Epithelial cell of proximal tubule (primary cell): ENCODE measurements around the gene IGF2BP1. TPM values are rescaled to one million over a fixed set of nuclear protein-coding genes. Genes with fewer than 3 reads are reported as not detected.
"Not testable (repeated sequence)": the region's sequence is repeated elsewhere in the genome, so short reads cannot be mapped to it uniquely, and the experiment has no call there.

ENCODE experiments used
- DNase-seq: peaks from one replicate; pipeline ENCODE4 v3.0.0-alpha.2; 2011; ENCODE audit warnings: low read depth
- H3K4me3 ChIP-seq: 2 replicates; pipeline ENCODE4 v1.5.1; 2011; ENCODE audit warnings: low read depth, mild to moderate bottlenecking, low read length
- total RNA-seq: library from RNA; depleted of rRNA; stranded (reverse); fragments of >200 nt; gene quantifications from 2 replicates; pipeline ENCODE4 v1.2.3, GENCODE V29; 2015
- TF ChIP-seq, protein P1 (sequence below): conservative IDR thresholded peaks from 2 replicates; pipeline ENCODE4 v1.5.1; 2012; ENCODE audit warnings: low read depth, mild to moderate bottlenecking, low read length

Gene IGF2BP1
- total RNA-seq, 1 donor from 2014 or later: 9.0 TPM

DNA sequence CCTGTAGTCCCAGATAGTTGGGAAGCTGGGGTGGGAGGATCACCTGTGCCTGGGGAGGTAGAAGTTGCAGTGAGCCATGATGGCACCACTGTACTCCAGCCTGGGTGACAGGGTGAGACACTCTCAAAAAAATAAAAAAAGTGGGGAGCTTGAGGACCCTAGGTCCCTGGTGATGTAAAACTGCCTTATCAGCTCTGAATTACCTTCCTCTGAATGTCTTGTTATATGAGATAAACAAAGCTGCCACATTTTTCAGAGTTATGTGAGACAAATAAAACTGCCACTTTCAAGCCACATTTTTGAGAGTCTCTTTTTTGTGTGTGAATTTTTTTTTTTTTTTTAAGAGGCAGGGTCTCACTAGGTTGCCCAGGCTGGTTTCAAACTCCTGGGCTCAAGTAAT is 103.4 kb downstream of the IGF2BP1 start:
- TF ChIP-seq, protein P1, sequence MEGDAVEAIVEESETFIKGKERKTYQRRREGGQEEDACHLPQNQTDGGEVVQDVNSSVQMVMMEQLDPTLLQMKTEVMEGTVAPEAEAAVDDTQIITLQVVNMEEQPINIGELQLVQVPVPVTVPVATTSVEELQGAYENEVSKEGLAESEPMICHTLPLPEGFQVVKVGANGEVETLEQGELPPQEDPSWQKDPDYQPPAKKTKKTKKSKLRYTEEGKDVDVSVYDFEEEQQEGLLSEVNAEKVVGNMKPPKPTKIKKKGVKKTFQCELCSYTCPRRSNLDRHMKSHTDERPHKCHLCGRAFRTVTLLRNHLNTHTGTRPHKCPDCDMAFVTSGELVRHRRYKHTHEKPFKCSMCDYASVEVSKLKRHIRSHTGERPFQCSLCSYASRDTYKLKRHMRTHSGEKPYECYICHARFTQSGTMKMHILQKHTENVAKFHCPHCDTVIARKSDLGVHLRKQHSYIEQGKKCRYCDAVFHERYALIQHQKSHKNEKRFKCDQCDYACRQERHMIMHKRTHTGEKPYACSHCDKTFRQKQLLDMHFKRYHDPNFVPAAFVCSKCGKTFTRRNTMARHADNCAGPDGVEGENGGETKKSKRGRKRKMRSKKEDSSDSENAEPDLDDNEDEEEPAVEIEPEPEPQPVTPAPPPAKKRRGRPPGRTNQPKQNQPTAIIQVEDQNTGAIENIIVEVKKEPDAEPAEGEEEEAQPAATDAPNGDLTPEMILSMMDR: no peak
- DNase-seq: no peak

DNA sequence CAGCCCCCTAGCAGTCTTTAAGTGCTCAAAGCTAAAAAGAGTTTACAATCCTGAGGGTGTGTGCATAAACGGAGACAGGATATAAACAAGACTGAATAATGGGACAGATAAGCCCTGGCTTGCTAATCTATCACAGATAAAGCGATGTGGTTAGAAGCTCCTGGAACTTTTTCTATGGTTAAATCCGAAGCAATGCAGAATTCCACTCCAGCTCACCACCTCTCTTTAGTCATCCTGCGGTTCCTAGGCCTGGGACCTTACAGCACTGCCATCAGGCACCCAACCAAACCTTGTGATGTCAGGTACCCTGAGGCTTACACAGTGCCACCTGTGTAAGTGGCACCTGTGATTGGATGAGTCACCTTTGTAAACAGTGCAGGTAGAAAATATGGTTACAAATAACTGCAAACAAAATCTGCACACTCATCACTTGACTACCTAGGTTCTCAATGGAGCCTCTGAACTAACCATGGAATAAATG is 103.9 kb downstream of the IGF2BP1 start:
- no peak for DNase-seq
- TF ChIP-seq, protein P1: no peak
- no peak overlapping the region for H3K4me3 ChIP-seq

More for the DNA sequence above, 103.4 kb downstream of the IGF2BP1 start:
- H3K4me3 ChIP-seq: no peak overlapping the region

DNA sequence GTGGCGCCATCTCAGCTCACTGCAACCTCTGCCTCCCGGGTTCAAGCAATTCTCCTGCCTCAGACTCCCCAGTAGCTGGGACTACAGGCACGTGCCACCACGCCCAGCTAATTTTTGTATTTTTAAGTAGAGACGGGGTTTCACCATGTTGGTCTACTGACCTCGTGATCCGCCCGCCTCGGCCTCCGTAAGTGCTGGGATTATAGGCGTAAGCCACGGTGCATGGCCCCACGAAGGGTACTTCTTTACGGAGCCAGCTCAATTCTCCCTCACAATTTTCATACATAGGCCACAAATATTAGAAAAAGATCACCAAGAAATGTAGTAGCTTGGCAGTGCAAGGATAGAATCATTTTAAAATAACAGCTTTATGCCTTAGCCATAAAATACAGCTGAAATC is 106.2 kb downstream of the IGF2BP1 start:
- not testable (repeated sequence) for DNase-seq, H3K4me3 ChIP-seq

DNA sequence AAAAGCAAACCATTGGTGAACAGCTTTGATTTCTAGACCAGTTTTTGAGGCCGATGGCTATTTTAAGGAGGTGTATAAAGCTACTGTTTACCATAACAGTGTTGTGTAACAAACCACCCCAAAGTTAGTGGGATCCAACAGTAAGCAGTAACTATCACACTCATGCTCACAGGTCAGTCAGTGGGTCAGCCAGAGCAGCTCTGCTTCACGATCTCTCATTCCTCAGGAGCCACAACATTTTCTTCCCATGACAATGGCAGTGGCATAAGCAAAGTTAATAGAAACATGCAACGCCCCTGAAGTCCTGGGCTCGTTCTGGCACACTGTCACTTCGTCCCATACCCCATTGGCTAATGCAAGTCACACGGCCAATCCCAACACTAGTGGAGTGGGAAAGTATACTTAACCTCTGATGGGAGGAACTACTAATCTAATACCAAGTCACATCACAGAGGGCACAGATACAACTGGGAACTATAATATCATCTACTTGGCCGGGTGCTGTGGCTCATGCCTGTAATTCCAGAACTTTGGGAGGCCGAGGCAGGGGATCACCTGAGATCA is 107.4 kb downstream of the IGF2BP1 start:
- TF ChIP-seq, protein P1: no peak

More for the DNA sequence above, 107.4 kb downstream of the IGF2BP1 start:
- H3K4me3 ChIP-seq: no peak overlapping the region
- DNase-seq: no peak

Other genes starting within 250 kb of the IGF2BP1 start
- 0.22 TPM in 1 of 2 replicates, not detected in the other for gene TTLL6, start 180.2 kb upstream of the IGF2BP1 start, total RNA-seq
- gene CALCOCO2, start 166.3 kb upstream of the IGF2BP1 start, total RNA-seq: 21.3 and 24.8 TPM in 2 replicates
- 142 and 205 TPM in 2 replicates for gene ATP5MC1, start 104.6 kb upstream of the IGF2BP1 start, total RNA-seq
- 71.0 and 78.9 TPM in 2 replicates for gene UBE2Z, start 89.0 kb upstream of the IGF2BP1 start, total RNA-seq
- gene SNF8, start 52.5 kb upstream of the IGF2BP1 start, total RNA-seq: 110 and 143 TPM in 2 replicates
- gene GIP, start 28.8 kb upstream of the IGF2BP1 start, total RNA-seq: not detected in 2 replicates
- gene B4GALNT2, start 135.4 kb downstream of the IGF2BP1 start, total RNA-seq: 0.94 and 1.6 TPM in 2 replicates
- 1.4 and 1.8 TPM in 2 replicates for gene GNGT2, start 213.2 kb downstream of the IGF2BP1 start, total RNA-seq
- 0.86 and 1.1 TPM in 2 replicates for gene ABI3, start 213.3 kb downstream of the IGF2BP1 start, total RNA-seq
- 0.22 TPM in 1 of 2 replicates, not detected in the other for gene PHOSPHO1, start 233.4 kb downstream of the IGF2BP1 start, total RNA-seq